Stimulated activated memory B cell treated with anti-CD40 and anti-IgM and Interleukin-4, amounts not matched to agents 10 μg/mL and 1 μg/mL and 100 μg/mL, for 72 hours (primary cell): Measurements from ENCODE around the gene PHLDB2.

Source experiments
- ATAC-seq: fragments of 150-1000 bp; cut with Tn5 transposase; 2 replicates; pipeline ENCODE4 v1.10.0; 2021
- H3K27ac Mint-ChIP-seq: one replicate; pipeline ENCODE4 v1.8.0; 2022; ENCODE audit warnings: mild to moderate bottlenecking, mixed read lengths
- H3K27me3 Mint-ChIP-seq: one replicate; pipeline ENCODE4 v1.8.0; 2022; ENCODE audit warnings: mixed read lengths
- H3K36me3 Mint-ChIP-seq: one replicate; pipeline ENCODE4 v1.8.0; 2022; ENCODE audit warnings: mixed read lengths
- H3K4me1 Mint-ChIP-seq: one replicate; pipeline ENCODE4 v1.8.0; 2022; ENCODE audit warnings: mixed read lengths
- H3K4me3 Mint-ChIP-seq: one replicate; pipeline ENCODE4 v1.8.0; 2022; ENCODE audit warnings: mild to moderate bottlenecking, moderate library complexity, mixed read lengths
- H3K9me3 Mint-ChIP-seq: one replicate; pipeline ENCODE4 v1.8.0; 2022; ENCODE audit warnings: mixed read lengths

Gene PHLDB2

GRCh38 chr3:111831840-111832239 is 27.2 kb upstream of the PHLDB2 start:
- Mint-ChIP-seq H3K4me3 (no peak overlapping the region), H3K27ac (no peak overlapping the region), H3K9me3 (no peaks in the 10 kb centered on the region), H3K36me3 (no peaks in the 10 kb centered on the region), H3K4me1 (no peaks in the 10 kb centered on the region), H3K27me3 (peaks cover 3% of the 10 kb centered on the region)
- no peak for ATAC-seq

GRCh38 chr3:111837112-111837511 is 22.0 kb upstream of the PHLDB2 start:
- Mint-ChIP-seq H3K27me3 (no peaks in the 10 kb centered on the region), H3K4me3 (no peak overlapping the region), H3K36me3 (no peaks in the 10 kb centered on the region), H3K4me1 (no peaks in the 10 kb centered on the region), H3K27ac (no peak overlapping the region), H3K9me3 (no peaks in the 10 kb centered on the region)
- ATAC-seq, result no peak

- H3K4me1 Mint-ChIP-seq, result no peaks in the 10 kb centered on the region
- no peaks in the 10 kb centered on the region for H3K9me3 Mint-ChIP-seq
- no peaks in the 10 kb centered on the region for H3K36me3 Mint-ChIP-seq
- no peak for ATAC-seq
- no peaks in the 10 kb centered on the region for H3K27me3 Mint-ChIP-seq
- no peak overlapping the region for H3K27ac Mint-ChIP-seq
- H3K4me3 Mint-ChIP-seq, result no peak overlapping the region
These were observed 20.9 kb upstream of the PHLDB2 start for GRCh38 chr3:111838133-111838532.

GRCh38 chr3:111846039-111846438 is 13.0 kb upstream of the PHLDB2 start:
- H3K4me1 Mint-ChIP-seq, result no peaks in the 10 kb centered on the region
- peaks cover 30% of the 10 kb centered on the region for H3K27me3 Mint-ChIP-seq
- no peaks in the 10 kb centered on the region for H3K9me3 Mint-ChIP-seq
- H3K4me3 Mint-ChIP-seq, result no peak overlapping the region
- no peak overlapping the region for H3K27ac Mint-ChIP-seq
- H3K36me3 Mint-ChIP-seq, result no peaks in the 10 kb centered on the region
- ATAC-seq, result no peak

GRCh38 chr3:111846717-111847116 is 12.3 kb upstream of the PHLDB2 start:
- ATAC-seq, result no peak
- H3K27me3 Mint-ChIP-seq, result peaks cover 30% of the 10 kb centered on the region
- H3K36me3 Mint-ChIP-seq, result no peaks in the 10 kb centered on the region
- H3K4me3 Mint-ChIP-seq, result no peak overlapping the region
- no peaks in the 10 kb centered on the region for H3K9me3 Mint-ChIP-seq
- H3K4me1 Mint-ChIP-seq, result no peaks in the 10 kb centered on the region
- no peak overlapping the region for H3K27ac Mint-ChIP-seq

GRCh38 chr3:111848283-111848682 is 10.8 kb upstream of the PHLDB2 start:
- no peak for ATAC-seq
- no peaks in the 10 kb centered on the region for H3K4me1 Mint-ChIP-seq
- H3K27me3 Mint-ChIP-seq, result peaks cover 30% of the 10 kb centered on the region
- H3K27ac Mint-ChIP-seq, result no peak overlapping the region
- no peaks in the 10 kb centered on the region for H3K9me3 Mint-ChIP-seq
- H3K36me3 Mint-ChIP-seq, result no peaks in the 10 kb centered on the region
- H3K4me3 Mint-ChIP-seq, result no peak overlapping the region

- no peaks in the 10 kb centered on the region for H3K9me3 Mint-ChIP-seq
- ATAC-seq, result no peak
- no peak overlapping the region for H3K27ac Mint-ChIP-seq
- H3K4me3 Mint-ChIP-seq, result no peak overlapping the region
- no peaks in the 10 kb centered on the region for H3K36me3 Mint-ChIP-seq
- H3K4me1 Mint-ChIP-seq, result no peaks in the 10 kb centered on the region
- peaks cover 28% of the 10 kb centered on the region for H3K27me3 Mint-ChIP-seq
These were observed 10.3 kb upstream of the PHLDB2 start for GRCh38 chr3:111848778-111849177.

GRCh38 chr3:111850537-111850936 is 8.5 kb upstream of the PHLDB2 start:
- no peak overlapping the region for H3K27ac Mint-ChIP-seq
- no peak overlapping the region for H3K4me3 Mint-ChIP-seq
- no peaks in the 10 kb centered on the region for H3K4me1 Mint-ChIP-seq

GRCh38 chr3:111851511-111851954 is 7.5 kb upstream of the PHLDB2 start:
- peaks cover 38% of the 10 kb centered on the region for H3K27me3 Mint-ChIP-seq
- H3K9me3 Mint-ChIP-seq, result no peaks in the 10 kb centered on the region
- no peak for ATAC-seq
- H3K36me3 Mint-ChIP-seq, result no peaks in the 10 kb centered on the region
- H3K4me1 Mint-ChIP-seq, result no peaks in the 10 kb centered on the region
- no peak overlapping the region for H3K27ac Mint-ChIP-seq
- H3K4me3 Mint-ChIP-seq, result no peak overlapping the region

More at GRCh38 chr3:111850537-111850936, 8.5 kb upstream of the PHLDB2 start:
- no peak for ATAC-seq
- H3K27me3 Mint-ChIP-seq, result peaks cover 35% of the 10 kb centered on the region
- no peaks in the 10 kb centered on the region for H3K9me3 Mint-ChIP-seq
- no peaks in the 10 kb centered on the region for H3K36me3 Mint-ChIP-seq

- no peak overlapping the region for H3K4me3 Mint-ChIP-seq
- ATAC-seq, result no peak
- H3K27me3 Mint-ChIP-seq, result peaks cover 38% of the 10 kb centered on the region
- no peak overlapping the region for H3K27ac Mint-ChIP-seq
- H3K36me3 Mint-ChIP-seq, result no peaks in the 10 kb centered on the region
- H3K9me3 Mint-ChIP-seq, result no peaks in the 10 kb centered on the region
- no peaks in the 10 kb centered on the region for H3K4me1 Mint-ChIP-seq
These were observed 6.5 kb upstream of the PHLDB2 start for GRCh38 chr3:111852540-111852939.

GRCh38 chr3:111853068-111853467 is 6.0 kb upstream of the PHLDB2 start:
- Mint-ChIP-seq H3K36me3 (no peaks in the 10 kb centered on the region), H3K9me3 (no peaks in the 10 kb centered on the region), H3K27me3 (peaks cover 37% of the 10 kb centered on the region), H3K4me1 (no peaks in the 10 kb centered on the region), H3K27ac (no peak overlapping the region), H3K4me3 (no peak overlapping the region)
- no peak for ATAC-seq

GRCh38 chr3:111854990-111855389 is 4.1 kb upstream of the PHLDB2 start:
- no peaks in the 10 kb centered on the region for H3K9me3 Mint-ChIP-seq
- peaks cover 9% of the 10 kb centered on the region for H3K4me1 Mint-ChIP-seq
- no peak for ATAC-seq
- H3K27me3 Mint-ChIP-seq, result peaks cover 36% of the 10 kb centered on the region
- no peak overlapping the region for H3K27ac Mint-ChIP-seq
- no peaks in the 10 kb centered on the region for H3K36me3 Mint-ChIP-seq
- no peak overlapping the region for H3K4me3 Mint-ChIP-seq

GRCh38 chr3:111856501-111856900 is 2.6 kb upstream of the PHLDB2 start:
- Mint-ChIP-seq H3K4me3 (no peak overlapping the region), H3K27ac (no peak overlapping the region)

GRCh38 chr3:111857474-111857873 is 1.6 kb upstream of the PHLDB2 start:
- H3K27me3 Mint-ChIP-seq, result peaks cover 36% of the 10 kb centered on the region
- H3K4me3 Mint-ChIP-seq, result no peak overlapping the region
- peaks cover 21% of the 10 kb centered on the region for H3K4me1 Mint-ChIP-seq
- no peak for ATAC-seq
- H3K9me3 Mint-ChIP-seq, result no peaks in the 10 kb centered on the region
- H3K36me3 Mint-ChIP-seq, result no peaks in the 10 kb centered on the region
- H3K27ac Mint-ChIP-seq, result no peak overlapping the region

More at GRCh38 chr3:111856501-111856900, 2.6 kb upstream of the PHLDB2 start:
- no peaks in the 10 kb centered on the region for H3K36me3 Mint-ChIP-seq
- H3K4me1 Mint-ChIP-seq, result peaks cover 21% of the 10 kb centered on the region
- H3K9me3 Mint-ChIP-seq, result no peaks in the 10 kb centered on the region
- no peak for ATAC-seq
- peaks cover 36% of the 10 kb centered on the region for H3K27me3 Mint-ChIP-seq

- H3K4me1 Mint-ChIP-seq, result peaks cover 21% of the 10 kb centered on the region
- ATAC-seq, result no peak
- H3K9me3 Mint-ChIP-seq, result no peaks in the 10 kb centered on the region
- no peaks in the 10 kb centered on the region for H3K36me3 Mint-ChIP-seq
- no peak overlapping the region for H3K27ac Mint-ChIP-seq
- peaks cover 36% of the 10 kb centered on the region for H3K27me3 Mint-ChIP-seq
- H3K4me3 Mint-ChIP-seq, result peak overlapping the region; percentile 82
These were observed 423 bp upstream of the PHLDB2 start for GRCh38 chr3:111858642-111859041.

- ATAC-seq, result peak; percentile 88
- Mint-ChIP-seq H3K4me1 (peaks cover 21% of the 10 kb centered on the region), H3K27ac (peak overlapping the region; percentile 55)
These were observed 1.2 kb downstream of the PHLDB2 start for GRCh38 chr3:111859974-111860859.

More at GRCh38 chr3:111859974-111860859, 1.2 kb downstream of the PHLDB2 start:
- H3K9me3 Mint-ChIP-seq, result no peaks in the 10 kb centered on the region
- no peaks in the 10 kb centered on the region for H3K36me3 Mint-ChIP-seq
- H3K4me3 Mint-ChIP-seq, result peak overlapping the region; percentile 82
- H3K27me3 Mint-ChIP-seq, result peaks cover 22% of the 10 kb centered on the region
